Measurements from ENCODE around the gene SBK3.
"Not testable (repeated sequence)": the region's sequence is repeated elsewhere in the genome, so short reads cannot be mapped to it uniquely, and the experiment has no call there.

The SBK3 gene

DNA sequence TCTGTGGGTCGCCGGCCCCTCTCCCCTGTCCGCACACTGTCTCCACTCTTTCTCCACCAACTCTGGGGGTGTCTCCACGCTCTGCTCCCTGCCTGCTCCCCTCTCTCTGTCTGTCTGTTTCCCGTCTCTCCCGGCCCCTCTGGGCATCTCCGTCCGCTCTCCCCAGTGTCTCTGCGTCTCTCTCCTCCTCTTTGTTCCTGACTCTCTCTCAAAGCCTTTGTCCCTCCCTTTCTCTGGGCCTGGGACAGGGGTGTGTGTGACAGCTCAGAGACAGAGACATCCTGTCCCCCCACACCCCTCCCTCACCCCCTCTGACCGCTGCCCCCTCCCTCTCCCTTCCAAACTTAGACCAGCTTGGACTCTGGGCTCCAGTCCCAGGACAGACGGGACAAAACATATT lies 668 bp upstream of the SBK3 start:
- DNase-seq (ENCODE audit: low read depth, low spot score), result no peak
- no peak overlapping the region for H3K4me3 ChIP-seq (ENCODE audit: low read length)

GRCh38 chr19:55544776-55545439 lies 435 bp downstream of the SBK3 start:
- no peak overlapping the region for H3K4me3 ChIP-seq (ENCODE audit: low read length)
- DNase-seq (ENCODE audit: low read depth, low spot score), result no peak

DNA sequence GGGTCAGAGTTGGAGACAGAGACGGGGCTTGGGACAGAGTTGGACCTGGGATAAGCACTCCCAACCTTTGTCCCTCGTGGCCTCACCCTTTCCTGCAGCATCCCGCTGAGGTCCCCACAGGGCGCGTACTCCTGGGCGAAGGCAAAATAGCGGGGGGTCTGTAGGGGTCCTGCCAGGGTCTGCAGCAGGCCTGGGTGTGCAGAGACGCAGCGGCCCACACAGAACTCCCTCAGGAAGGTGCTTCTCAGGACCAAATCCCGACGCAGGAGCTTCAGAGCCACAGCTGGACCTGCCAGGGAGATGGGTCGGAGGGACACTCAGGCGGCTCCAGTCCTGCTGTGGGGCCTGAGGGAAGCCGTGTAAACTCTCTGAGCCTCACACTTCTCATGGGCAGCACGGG lies 1.3 kb downstream of the SBK3 start:
- no peak for DNase-seq (ENCODE audit: low read depth, low spot score)
- H3K4me3 ChIP-seq (ENCODE audit: low read length), result no peak overlapping the region

DNA sequence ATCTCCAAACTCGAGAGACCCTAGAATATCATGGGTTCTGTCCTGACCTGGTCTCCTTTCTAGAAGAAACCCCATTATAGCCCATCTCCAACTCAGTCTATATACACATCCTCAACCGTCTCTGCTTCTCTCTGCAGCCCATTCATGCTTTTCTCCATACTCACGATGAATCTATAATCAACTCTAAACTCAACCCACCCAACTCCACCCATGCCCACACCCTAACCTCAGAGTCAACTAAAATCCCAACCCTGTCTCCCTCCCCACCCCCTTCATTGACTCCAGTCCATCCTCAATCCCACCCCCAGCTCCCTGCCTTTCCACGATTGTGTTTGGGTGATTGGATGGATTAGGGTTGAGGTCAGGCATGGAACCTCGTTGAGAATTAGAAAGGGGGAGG lies 1.8 kb downstream of the SBK3 start:
- no peak for DNase-seq (ENCODE audit: low read depth, low spot score)
- H3K4me3 ChIP-seq (ENCODE audit: low read length), result no peak overlapping the region

GRCh38 chr19:55542292-55542855 lies 3.0 kb downstream of the SBK3 start:
- DNase-seq (ENCODE audit: low read depth, low spot score), result no peak
- H3K4me3 ChIP-seq (ENCODE audit: low read length), result no peak overlapping the region

GRCh38 chr19:55541091-55541490 lies 4.3 kb downstream of the SBK3 start:
- DNase-seq (ENCODE audit: low read depth, low spot score), result no peak
- no peak overlapping the region for H3K4me3 ChIP-seq (ENCODE audit: low read length)

DNA sequence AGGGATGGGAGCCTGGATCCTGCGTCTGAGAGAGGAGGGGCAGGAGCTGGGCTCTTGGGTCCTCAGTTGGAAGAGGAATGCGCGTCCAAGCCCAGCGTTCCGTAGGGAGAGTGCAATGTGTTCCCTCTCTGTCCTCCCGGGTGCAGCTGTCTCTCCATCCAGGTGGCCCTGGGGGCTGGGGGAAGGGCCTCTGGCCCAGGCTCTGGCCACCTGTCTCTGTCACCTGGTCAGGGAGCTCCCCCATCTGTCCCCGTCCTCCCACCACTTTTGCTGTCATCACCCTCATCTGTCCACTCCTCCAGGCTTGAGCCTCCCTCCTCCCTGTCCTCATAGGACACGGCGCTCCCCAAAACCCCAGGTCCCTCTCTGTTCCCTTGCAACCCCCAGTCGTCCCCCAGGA lies 4.7 kb downstream of the SBK3 start:
- no peak overlapping the region for H3K4me3 ChIP-seq (ENCODE audit: low read length)
- no peak for DNase-seq (ENCODE audit: low read depth, low spot score)

DNA sequence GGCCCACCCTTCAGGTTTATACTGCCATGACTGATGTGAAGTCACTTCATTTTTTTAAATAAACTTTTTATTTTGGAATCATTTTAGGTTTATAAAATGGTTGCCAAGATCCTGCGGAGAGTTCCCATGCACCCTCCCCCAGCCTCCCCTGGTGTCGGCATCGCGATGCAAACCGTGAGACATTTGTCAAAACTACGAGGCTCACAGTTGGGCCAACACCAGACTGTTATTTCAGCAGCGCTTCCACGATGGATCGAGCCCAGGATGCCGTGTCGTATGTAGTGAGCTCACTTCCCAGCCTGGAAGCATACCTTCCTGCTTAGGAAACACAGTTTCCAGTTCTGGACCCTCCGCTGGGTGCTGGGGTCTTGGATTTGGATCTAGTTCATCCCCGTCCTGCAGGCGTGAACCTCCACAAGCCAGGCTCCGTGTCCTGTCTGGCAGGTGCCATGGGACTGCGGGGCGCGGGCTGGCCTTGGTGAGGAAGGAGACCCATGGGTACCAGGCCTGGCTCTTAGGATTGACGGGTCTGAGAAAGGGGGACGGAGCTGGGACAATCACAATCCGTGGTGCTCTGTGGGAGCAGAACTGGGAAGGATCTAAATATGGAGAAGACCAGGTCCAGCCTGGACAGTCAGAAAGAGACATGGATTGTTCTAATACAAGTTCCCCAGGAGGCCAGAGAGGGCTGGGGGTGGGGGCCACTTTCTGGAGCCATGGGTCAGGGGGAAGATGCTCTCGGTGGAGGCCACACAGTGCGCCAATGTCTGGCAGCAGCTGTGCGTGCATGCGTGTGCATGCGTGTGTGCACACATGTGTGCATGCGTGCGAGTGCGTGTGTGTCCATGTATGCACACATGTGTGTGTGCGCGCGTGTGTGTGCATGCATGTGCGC lies 6.0 kb downstream of the SBK3 start:
- H3K4me3 ChIP-seq (ENCODE audit: low read length), result no peak overlapping the region
- no peak for DNase-seq (ENCODE audit: low read depth, low spot score)

DNA sequence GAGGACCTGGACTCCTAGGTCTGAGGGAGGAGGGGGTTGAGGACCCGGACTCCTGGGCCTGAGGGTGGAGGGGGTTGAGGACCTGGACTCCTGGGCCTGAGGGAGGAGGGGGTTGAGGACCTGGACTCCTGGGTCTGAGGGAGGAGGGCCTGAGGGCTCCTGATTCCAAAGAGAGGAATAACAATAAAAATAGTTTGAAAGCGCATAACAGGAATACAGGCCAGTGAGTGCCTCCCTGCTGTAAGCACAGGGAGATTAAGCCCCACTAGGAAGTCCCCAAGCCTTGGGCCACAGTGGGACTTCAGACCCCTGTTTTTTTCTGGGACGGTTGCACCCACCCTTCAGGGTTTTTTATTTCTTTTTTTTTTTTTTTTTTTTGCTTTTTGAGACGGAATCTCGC lies 7.2 kb downstream of the SBK3 start:
- no peak overlapping the region for H3K4me3 ChIP-seq (ENCODE audit: low read length)
- DNase-seq (ENCODE audit: low read depth, low spot score), result no peak

DNA sequence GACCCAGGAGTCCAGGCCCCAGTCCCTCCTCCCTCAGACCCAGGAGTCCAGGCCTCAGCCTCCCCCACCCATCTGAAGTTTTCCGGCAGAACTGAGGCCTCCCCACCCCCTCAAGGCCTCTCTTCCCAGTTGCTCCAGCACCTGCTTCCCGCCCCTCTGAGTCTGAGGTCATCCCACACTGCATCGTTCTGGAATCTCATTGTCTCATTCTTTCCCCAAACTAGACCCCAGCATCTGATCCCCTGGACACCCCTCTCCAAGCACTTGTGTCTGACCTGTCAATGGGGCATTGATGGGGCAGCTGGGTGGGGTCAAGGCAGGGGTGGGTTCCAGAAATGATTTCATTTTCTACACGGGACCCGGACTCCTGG lies 7.6 kb downstream of the SBK3 start:
- DNase-seq (ENCODE audit: low read depth, low spot score), result no peak
- H3K4me3 ChIP-seq (ENCODE audit: low read length), result no peak overlapping the region

- no peak for DNase-seq (ENCODE audit: low read depth, low spot score)
- H3K4me3 ChIP-seq (ENCODE audit: low read length), result no peak within 1 kb of the TSS
Observed at GRCh38 chr19:55536951-55537740, 8.2 kb downstream of the SBK3 start, which contains the start of gene SBK2. TSS of gene SBK2 (minus strand) at chr19:55537133. CDS start at chr19:55536294, 839 bp downstream.

DNA sequence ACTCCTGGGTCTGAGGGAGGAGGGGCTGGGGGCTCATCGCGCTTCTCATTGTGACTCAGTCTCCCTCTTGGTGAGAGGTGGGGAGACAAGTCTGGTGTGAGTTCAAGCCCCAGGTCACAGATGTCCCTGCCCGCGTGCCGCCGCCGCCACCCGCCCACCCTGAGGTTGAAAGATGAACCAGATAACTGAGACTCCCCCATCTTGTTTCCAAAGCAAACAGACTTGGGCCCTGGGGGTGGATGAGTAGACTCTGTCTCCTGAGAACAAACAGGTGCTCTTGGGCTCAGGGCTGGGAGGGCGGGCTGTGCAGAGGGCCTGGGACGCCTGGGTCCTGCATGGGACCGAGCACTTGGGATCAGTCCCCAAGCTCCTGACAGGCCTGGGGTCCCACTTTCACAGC lies 9.0 kb downstream of the SBK3 start:
- no peak overlapping the region for H3K4me3 ChIP-seq (ENCODE audit: low read length)
- no peak for DNase-seq (ENCODE audit: low read depth, low spot score)

- no peak for DNase-seq (ENCODE audit: low read depth, low spot score)
- no peak overlapping the region for H3K4me3 ChIP-seq (ENCODE audit: low read length)
Observed at GRCh38 chr19:55535965-55536350, 9.4 kb downstream of the SBK3 start.

GRCh38 chr19:55535173-55535964 lies 10.0 kb downstream of the SBK3 start:
- H3K4me3 ChIP-seq (ENCODE audit: low read length), result no peak overlapping the region
- no peak for DNase-seq (ENCODE audit: low read depth, low spot score)

DNA sequence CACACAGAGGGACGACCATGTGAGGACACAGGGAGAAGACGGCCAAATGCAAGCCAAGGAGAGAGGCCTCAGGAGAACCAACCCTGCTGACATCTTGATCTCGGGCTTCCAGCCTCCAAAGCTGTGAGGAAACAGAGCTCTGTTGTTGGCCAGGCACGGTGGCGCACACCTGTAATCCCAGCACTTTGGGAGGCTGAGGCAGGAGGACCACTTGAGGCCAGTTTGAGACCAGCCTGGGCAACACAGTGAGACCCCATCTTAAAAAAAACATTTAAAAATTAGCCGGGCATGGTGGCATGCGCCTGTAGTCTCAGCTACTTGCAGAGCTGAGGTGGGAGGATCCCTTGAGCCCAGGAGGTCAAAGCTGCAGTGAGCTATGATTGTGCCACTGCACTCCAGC lies 11.1 kb downstream of the SBK3 start:
- not testable (repeated sequence) for H3K4me3 ChIP-seq (ENCODE audit: low read length); DNase-seq (ENCODE audit: low read depth, low spot score)

DNA sequence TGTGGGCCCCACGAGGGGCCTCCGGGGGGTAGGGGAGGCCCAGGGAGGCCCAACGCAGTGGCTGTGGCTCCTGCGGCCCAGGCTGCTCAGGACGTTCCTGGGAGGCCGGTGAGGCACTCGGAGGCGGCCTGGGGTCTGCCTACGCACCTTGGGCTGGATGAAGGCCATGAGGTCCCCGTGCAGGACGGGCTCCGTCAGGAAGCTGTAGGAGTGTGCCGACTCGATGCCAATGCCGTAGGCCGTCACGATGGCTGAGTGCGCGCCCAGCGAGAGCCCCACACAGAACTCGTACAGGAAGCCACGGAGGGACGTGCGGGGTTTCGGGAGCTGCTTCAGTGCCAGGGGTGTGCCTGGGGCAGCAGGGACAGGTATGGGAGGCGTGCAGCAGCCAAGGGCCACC lies 14.3 kb downstream of the SBK3 start:
- DNase-seq (ENCODE audit: low read depth, low spot score), result no peak
- no peak overlapping the region for H3K4me3 ChIP-seq (ENCODE audit: low read length)

GRCh38 chr19:55529636-55530234 lies 15.6 kb downstream of the SBK3 start:
- DNase-seq (ENCODE audit: low read depth, low spot score), result no peak
- H3K4me3 ChIP-seq (ENCODE audit: low read length), result no peak overlapping the region

GRCh38 chr19:55528030-55528803 lies 17.1 kb downstream of the SBK3 start:
- H3K4me3 ChIP-seq (ENCODE audit: low read length), result no peak overlapping the region
- DNase-seq (ENCODE audit: low read depth, low spot score), result no peak

All from Jurkat, Clone E6-1 (cell line).